Caki2 (cell line): ENCODE data around the gene ALDH16A1. TPM values are rescaled to one million over a fixed set of nuclear protein-coding genes. Genes with fewer than 3 reads are reported as not detected.

Experiments used
- DNase-seq: peaks from one replicate; pipeline ENCODE4 v3.0.0-alpha.2; 2015; ENCODE audit warnings: low read depth
- in situ Hi-C: cut with HindIII; loops from 2 replicates; pipeline ENCODE4 v1.10.0; 2016; ENCODE audit warnings: low sequenced_read_pairs, low pct_unique_long_range_greater_than_20kb, mixed read lengths
- total RNA-seq: library from RNA; depleted of rRNA; stranded (reverse); fragments of >200 nt; shearing (Covaris generic); gene quantifications from 2 replicates; pipeline ENCODE4 v1.2.3, GENCODE V29; 2014; ENCODE audit warnings: low replicate concordance

The ALDH16A1 gene
- total RNA-seq, 1 experiment from 2014 or later: 88.7 TPM

GRCh38 chr19:49422407-49423070 is 30.5 kb upstream of the ALDH16A1 start:
- in situ Hi-C loops: no loop called here

GRCh38 chr19:49423071-49423984 is 29.7 kb upstream of the ALDH16A1 start, which contains the start of gene PTH2:
Gene PTH2 (minus strand): TSS chr19:49423441. CDS start chr19:49423339, 102 bp downstream.
- in situ Hi-C loops: no loop called here
- DNase-seq: no peak

More at GRCh38 chr19:49422407-49423070, 30.5 kb upstream of the ALDH16A1 start:
- DNase-seq: no peak

- DNase-seq: no peak
- in situ Hi-C loops: no loop called here
These were observed 29.1 kb upstream of the ALDH16A1 start for GRCh38 chr19:49423985-49424303.

- in situ Hi-C loops: no loop called here
- DNase-seq: no peak
These were observed 27.8 kb upstream of the ALDH16A1 start, which contains the start of gene GFY for GRCh38 chr19:49425178-49425577. Gene GFY (plus strand): TSS chr19:49425388. CDS start chr19:49426431, 1,043 bp downstream.

GRCh38 chr19:49425922-49426592 is 27.0 kb upstream of the ALDH16A1 start:
- DNase-seq: no peak
- in situ Hi-C loops: no loop called here

GRCh38 chr19:49427339-49427738 is 25.7 kb upstream of the ALDH16A1 start:
- DNase-seq: no peak
- in situ Hi-C loops: no loop called here

- no peak for DNase-seq
- in situ Hi-C loops: no loop called here
These were observed 25.0 kb upstream of the ALDH16A1 start for GRCh38 chr19:49427855-49428546.

- in situ Hi-C loops: no loop called here
- no peak for DNase-seq
These were observed 24.2 kb upstream of the ALDH16A1 start for GRCh38 chr19:49428547-49429451.

GRCh38 chr19:49430172-49430677 is 22.8 kb upstream of the ALDH16A1 start:
- in situ Hi-C loops: no loop called here

GRCh38 chr19:49430678-49431329 is 22.2 kb upstream of the ALDH16A1 start:
- DNase-seq: no peak
- in situ Hi-C loops: no loop called here

More at GRCh38 chr19:49430172-49430677, 22.8 kb upstream of the ALDH16A1 start:
- no peak for DNase-seq

GRCh38 chr19:49431330-49431749 is 21.7 kb upstream of the ALDH16A1 start:
- DNase-seq: no peak
- in situ Hi-C loops: no loop called here

GRCh38 chr19:49432141-49433073 is 20.6 kb upstream of the ALDH16A1 start:
- in situ Hi-C loops: no loop called here
- DNase-seq: no peak

- in situ Hi-C loops: no loop called here
- no peak for DNase-seq
These were observed 19.7 kb upstream of the ALDH16A1 start for GRCh38 chr19:49433240-49433901.

- no peak for DNase-seq
- in situ Hi-C loops: no loop called here
These were observed 18.0 kb upstream of the ALDH16A1 start for GRCh38 chr19:49434907-49435583.

- no peak for DNase-seq
- in situ Hi-C loops: no loop called here
These were observed 17.4 kb upstream of the ALDH16A1 start for GRCh38 chr19:49435670-49436069.
